GM10248 (cell line): Measurements from ENCODE around the gene NT5DC1.
"Not testable (repeated sequence)": the region's sequence is repeated elsewhere in the genome, so short reads cannot be mapped to it uniquely, and the experiment has no call there.

Experiments
- CTCF ChIA-PET: fragments of 300-600 bp; sonication (Branson Sonifier 250); formaldehyde crosslinking; extraction: SDS; loops from one replicate; lab custom pipeline; 2021; ENCODE audit warnings: antibody characterized with exemption; lab: Yijun Ruan, JAX
- POLR2A ChIA-PET: fragments of 350-650 bp; sonication (Branson Sonifier 250); formaldehyde crosslinking; extraction: SDS; loops from one replicate; lab custom pipeline; 2020; ENCODE audit warnings: antibody characterized with exemption; lab: Yijun Ruan, JAX
- DNase-seq: peaks from one replicate; pipeline ENCODE4 v3.0.0; 2012; ENCODE audit errors: extremely low spot score
- CTCF ChIP-seq: IDR thresholded peaks from 2 replicates; pipeline ENCODE4 v1.5.1; 2012; ENCODE audit warnings: mild to moderate bottlenecking, low read depth; ENCODE audit errors: extremely low read depth, missing control alignments, control extremely low read depth

Gene NT5DC1

GRCh38 chr6:116280161-116280932 is 179.7 kb downstream of the NT5DC1 start:
- ChIA-PET POLR2A (no interaction called here), CTCF (interaction anchor here (0.7 to 5.8 kb wide), 13 partner anchors 7 to 365 kb away, joined by 3 to 52 read pairs (median 4); no protein-coding TSS in a partner anchor)
- DNase-seq = no peak
- TF ChIP-seq CTCF = no peak

GRCh38 chr6:116280933-116281316 is 180.3 kb downstream of the NT5DC1 start:
- TF ChIP-seq CTCF = no peak
- ChIA-PET CTCF (interaction anchor here (0.7 to 5.8 kb wide), 6 partner anchors 12 to 364 kb away, joined by 3 to 52 read pairs (median 4); no protein-coding TSS in a partner anchor), POLR2A (no interaction called here)
- no peak for DNase-seq

GRCh38 chr6:116282698-116283097 is 182.0 kb downstream of the NT5DC1 start:
- TF ChIP-seq CTCF = no peak
- CTCF ChIA-PET = interaction anchor here (1.4 kb wide), 1 partner anchor 251 kb away, joined by 4 read pairs; no protein-coding TSS in a partner anchor
- POLR2A ChIA-PET = no interaction called here
- no peak for DNase-seq

DNA sequence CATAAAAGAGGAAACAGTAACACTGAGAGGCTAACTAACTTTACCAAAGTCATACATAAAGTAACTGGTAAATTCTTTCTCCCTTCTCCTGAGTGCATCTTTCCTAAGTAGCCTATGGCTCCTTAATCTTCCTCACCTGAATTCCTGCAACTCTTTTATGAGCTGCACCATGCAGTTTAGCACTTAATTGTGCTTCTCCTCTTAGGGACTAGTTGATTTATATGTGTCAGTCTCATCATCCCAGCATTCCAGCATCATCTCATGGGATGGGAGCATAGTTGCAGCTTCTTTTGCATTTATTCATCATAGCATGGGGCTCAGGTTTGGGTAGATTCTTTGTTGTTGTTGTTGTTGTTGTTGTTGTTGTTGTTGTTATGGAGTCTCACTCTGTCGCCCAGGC is 182.5 kb downstream of the NT5DC1 start:
- no peak for DNase-seq
- POLR2A ChIA-PET = no interaction called here
- CTCF ChIA-PET = interaction anchor here (1.4 to 1.7 kb wide), 2 partner anchors 250 to 278 kb away, joined by 3 to 4 read pairs; no protein-coding TSS in a partner anchor
- TF ChIP-seq CTCF = no peak

GRCh38 chr6:116284984-116285383 is 184.3 kb downstream of the NT5DC1 start:
- CTCF ChIA-PET, POLR2A ChIA-PET, DNase-seq: not testable (repeated sequence)

GRCh38 chr6:116286773-116287358 is 186.2 kb downstream of the NT5DC1 start:
- DNase-seq = no peak
- POLR2A ChIA-PET = no interaction called here
- TF ChIP-seq CTCF = no peak
- CTCF ChIA-PET = interaction anchor here (0.6 to 5.1 kb wide), 61 partner anchors 9 to 286 kb away, joined by 3 to 62 read pairs (median 7); partner anchors contain the start of genes CALHM4, RWDD1, TRAPPC3L and TSPYL4
